Esophagus muscularis mucosa (tissue), 4 donors: ENCODE measurements around the gene IL9. TPM values are rescaled to one million over a fixed set of nuclear protein-coding genes. Genes with fewer than 3 reads are reported as not detected.

Experiments
- DNase-seq: peaks from one replicate; pipeline ENCODE4 v3.0.0-alpha.2; 2017; ENCODE audit errors: extremely low spot score
- H3K27ac ChIP-seq, 4 donors: fragments of 200-600 bp; sonication (generic); replicated peaks in 1 of 4; 1 replicate in 3 of 4; 2 replicates in 1 of 4; pipeline ENCODE4 v1.5.1; 2016 to 2019; ENCODE audit warnings: mild to moderate bottlenecking in 1 of 4
- H3K27me3 ChIP-seq, 4 donors: fragments of 200-600 bp; sonication (generic); one replicate each; pipeline versions ENCODE4 v1.5.1 to v1.6.0; 2016 to 2019
- H3K36me3 ChIP-seq, 4 donors: fragments of 200-600 bp; sonication (generic); one replicate each; pipeline ENCODE4 v1.5.1; 2016 to 2019
- H3K4me1 ChIP-seq, 4 donors: fragments of 200-600 bp; sonication (generic); one replicate each; pipeline ENCODE4 v1.5.1; 2016 to 2019
- H3K4me3 ChIP-seq, 4 donors: fragments of 200-600 bp; sonication (generic); 1 replicate in 2 of 4; 2 replicates in 2 of 4; pipeline ENCODE4 v1.5.1; 2016 to 2019; ENCODE audit warnings: mild to moderate bottlenecking in 4 of 4, moderate library complexity in 1 of 4
- H3K9me3 ChIP-seq, 4 donors: fragments of 200-600 bp; sonication (generic); 1 replicate in 3 of 4; 2 replicates in 1 of 4; pipeline ENCODE4 v1.5.1; 2016 to 2019
- EP300 ChIP-seq: sonication (generic); formaldehyde crosslinking; IDR thresholded peaks from one replicate; pipeline ENCODE4 v1.6.1; 2017; ENCODE audit warnings: antibody characterized with exemption
- POLR2A ChIP-seq: fragments of 450-650 bp; IDR thresholded peaks from one replicate; pipeline ENCODE4 v1.6.1; 2017; ENCODE audit warnings: antibody characterized with exemption, moderate library complexity, mild to moderate bottlenecking, low read depth
- POLR2AphosphoS5 ChIP-seq, 2 donors: sonication (generic); formaldehyde crosslinking; IDR thresholded peaks; one replicate each; pipeline ENCODE4 v1.6.1; 2017; ENCODE audit warnings: antibody characterized with exemption in 2 of 2
- WGBS: methylation state at CpG from one replicate; pipeline ENCODE4 v1.1.5; 2018; 5-methylcytosine and 5-hydroxymethylcytosine counted together
- intact Hi-C: fragments of 100-400 bp; cut with DNase I; formaldehyde crosslinking; loops from one replicate; pipeline ENCODE4 v1.15.1; 2023
- total RNA-seq, 4 donors: library from RNA; depleted of rRNA; stranded (reverse); fragments of >200 nt; gene quantifications; one replicate each; pipeline versions ENCODE4 v1.1.0 to v1.2.1, GENCODE V29; 2016
- TF ChIP-seq, protein P1 (sequence below), 3 experiments: fragments of 200-600 bp in 2 of 3; fragments of 450-650 bp in 1 of 3; sonication (generic) in 2 of 3; IDR thresholded peaks; one replicate each; pipeline ENCODE4 v1.5.1; 2017 to 2019; ENCODE audit warnings: antibody characterized with exemption in 3 of 3, mild to moderate bottlenecking in 2 of 3, moderate library complexity in 1 of 3

The IL9 gene
- total RNA-seq, 4 donors from 2014 or later = not detected

DNA sequence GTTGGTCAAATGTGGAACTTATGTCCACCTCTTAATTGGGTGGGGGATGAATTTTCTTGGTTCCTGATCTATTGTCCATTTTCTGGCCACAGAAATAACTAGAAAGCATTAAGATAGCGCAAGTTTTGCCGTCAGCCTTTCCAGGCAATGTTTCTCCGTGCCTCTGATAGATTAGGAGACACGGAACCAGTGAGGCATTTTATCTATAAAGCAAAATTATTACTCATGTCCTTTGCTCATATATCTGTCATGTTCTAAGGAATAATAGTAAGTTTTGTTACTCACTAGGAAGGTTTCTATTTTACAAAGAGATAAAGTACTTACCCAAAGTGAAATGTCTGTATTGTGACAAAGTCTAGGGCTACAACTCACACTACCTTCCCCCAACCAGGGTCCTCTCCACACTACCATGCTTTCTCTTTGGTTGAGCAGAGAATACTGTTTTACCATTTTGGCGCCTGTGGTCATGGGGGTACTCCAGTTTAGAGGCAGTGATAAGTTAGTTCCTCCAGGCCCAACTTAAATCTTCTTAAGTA, 19.9 kb upstream of the IL9 start:
- intact Hi-C loops = no loop called here
- no peak overlapping the region for H3K27ac ChIP-seq
- H3K4me3 ChIP-seq = no peak overlapping the region
- DNase-seq = no peak
- TF ChIP-seq, protein P1, sequence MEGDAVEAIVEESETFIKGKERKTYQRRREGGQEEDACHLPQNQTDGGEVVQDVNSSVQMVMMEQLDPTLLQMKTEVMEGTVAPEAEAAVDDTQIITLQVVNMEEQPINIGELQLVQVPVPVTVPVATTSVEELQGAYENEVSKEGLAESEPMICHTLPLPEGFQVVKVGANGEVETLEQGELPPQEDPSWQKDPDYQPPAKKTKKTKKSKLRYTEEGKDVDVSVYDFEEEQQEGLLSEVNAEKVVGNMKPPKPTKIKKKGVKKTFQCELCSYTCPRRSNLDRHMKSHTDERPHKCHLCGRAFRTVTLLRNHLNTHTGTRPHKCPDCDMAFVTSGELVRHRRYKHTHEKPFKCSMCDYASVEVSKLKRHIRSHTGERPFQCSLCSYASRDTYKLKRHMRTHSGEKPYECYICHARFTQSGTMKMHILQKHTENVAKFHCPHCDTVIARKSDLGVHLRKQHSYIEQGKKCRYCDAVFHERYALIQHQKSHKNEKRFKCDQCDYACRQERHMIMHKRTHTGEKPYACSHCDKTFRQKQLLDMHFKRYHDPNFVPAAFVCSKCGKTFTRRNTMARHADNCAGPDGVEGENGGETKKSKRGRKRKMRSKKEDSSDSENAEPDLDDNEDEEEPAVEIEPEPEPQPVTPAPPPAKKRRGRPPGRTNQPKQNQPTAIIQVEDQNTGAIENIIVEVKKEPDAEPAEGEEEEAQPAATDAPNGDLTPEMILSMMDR (IDR thresholded peaks at IDR 0.05) = no peak
- TF ChIP-seq EP300 = no peak
- TF ChIP-seq POLR2AphosphoS5 (IDR thresholded peaks at IDR 0.05) = no peak
- no peak for TF ChIP-seq POLR2A
- H3K27me3 ChIP-seq = peaks cover 0 to 26% (median 0%) of the 10 kb centered on the region in 4 donors
- no peaks in the 10 kb centered on the region for H3K36me3 ChIP-seq
- H3K9me3 ChIP-seq = no peaks in the 10 kb centered on the region
- H3K4me1 ChIP-seq = no peaks in the 10 kb centered on the region
- WGBS = 97% methylated on average over 5 of the region's 5 CpGs

DNA sequence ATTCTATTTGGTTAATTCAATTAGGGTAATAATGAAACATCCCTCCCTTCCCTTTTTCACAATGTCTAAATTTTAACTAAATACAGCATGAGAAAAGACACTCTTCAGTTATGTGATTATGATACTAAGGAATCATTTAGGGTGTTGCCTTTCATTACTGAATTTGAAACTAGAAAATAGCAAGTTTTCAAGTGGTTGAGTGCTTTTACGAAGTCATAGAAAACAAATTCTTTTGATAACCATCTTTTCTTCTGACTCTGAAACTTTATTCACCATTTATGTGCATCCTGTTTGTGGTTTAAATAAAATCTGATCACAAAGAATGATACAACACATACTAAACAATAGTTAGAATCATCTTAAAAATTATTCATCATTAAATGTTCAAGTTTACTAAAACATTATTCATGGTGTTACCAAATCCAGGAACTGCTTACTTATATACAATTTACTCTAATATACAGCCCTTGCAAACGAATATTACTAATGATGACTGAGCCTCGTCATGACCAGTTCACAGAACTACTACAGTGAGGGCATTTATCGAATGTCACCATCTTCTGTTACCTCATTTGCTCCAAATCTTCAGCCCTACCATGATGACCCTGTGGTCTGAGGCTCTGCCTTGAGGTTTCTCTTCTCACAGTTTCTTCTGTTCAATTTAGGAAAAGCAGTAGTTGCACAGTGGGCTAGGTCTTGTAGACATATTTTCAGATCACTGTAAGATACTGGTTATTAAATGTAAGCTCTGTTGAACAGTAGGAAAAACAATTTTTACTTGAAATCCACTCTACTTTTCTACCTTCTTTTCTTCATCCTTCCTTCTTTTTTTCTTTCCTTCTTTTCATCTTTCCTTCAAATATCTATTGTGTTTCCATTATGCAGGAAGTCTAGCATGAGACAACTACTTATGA, 18.3 kb upstream of the IL9 start:
- no peak overlapping the region for H3K27ac ChIP-seq
- H3K9me3 ChIP-seq = no peaks in the 10 kb centered on the region
- no peak for DNase-seq
- 68% methylated on average over 4 of the region's 4 CpGs for WGBS
- intact Hi-C loops = no loop called here
- H3K4me1 ChIP-seq = no peaks in the 10 kb centered on the region
- H3K4me3 ChIP-seq = no peak overlapping the region
- no peaks in the 10 kb centered on the region for H3K36me3 ChIP-seq
- H3K27me3 ChIP-seq = peaks cover 0 to 23% (median 0%) of the 10 kb centered on the region in 4 donors
- TF ChIP-seq EP300 (no peak), POLR2AphosphoS5 (IDR thresholded peaks at IDR 0.05) (no peak)
- TF ChIP-seq, protein P1 (IDR thresholded peaks at IDR 0.05) = no peak

DNA sequence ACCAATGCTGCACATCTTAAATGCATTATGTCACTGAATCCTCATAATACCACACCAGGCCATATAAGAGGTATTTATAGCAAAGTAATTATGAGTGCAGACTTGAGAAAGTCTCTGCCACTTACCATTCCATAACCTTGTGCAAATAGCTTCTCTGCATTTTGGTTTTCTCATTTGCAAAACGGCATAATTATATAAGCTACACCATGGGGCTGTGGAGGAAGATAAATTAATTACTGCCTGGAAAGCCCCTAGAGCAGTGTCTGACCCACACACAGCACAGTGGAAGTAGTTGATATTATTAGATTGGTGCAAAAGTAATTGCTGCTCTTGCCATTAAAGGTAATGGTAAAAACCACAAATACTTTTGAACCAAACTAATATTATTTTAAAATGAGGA, 9.5 kb upstream of the IL9 start:
- WGBS = 59% methylated on average over 1 of the region's 1 CpG
- DNase-seq = no peak
- H3K9me3 ChIP-seq = no peaks in the 10 kb centered on the region
- H3K36me3 ChIP-seq = no peaks in the 10 kb centered on the region
- no peak overlapping the region for H3K27ac ChIP-seq
- TF ChIP-seq POLR2AphosphoS5 (IDR thresholded peaks at IDR 0.05) (no peak), EP300 (no peak), POLR2A (no peak)
- TF ChIP-seq, protein P1 (IDR thresholded peaks at IDR 0.05) = no peak
- H3K4me1 ChIP-seq = no peaks in the 10 kb centered on the region
- H3K4me3 ChIP-seq = no peak overlapping the region
- intact Hi-C loops = no loop called here
- peaks cover 0 to 15% (median 0%) of the 10 kb centered on the region in 4 donors for H3K27me3 ChIP-seq

DNA sequence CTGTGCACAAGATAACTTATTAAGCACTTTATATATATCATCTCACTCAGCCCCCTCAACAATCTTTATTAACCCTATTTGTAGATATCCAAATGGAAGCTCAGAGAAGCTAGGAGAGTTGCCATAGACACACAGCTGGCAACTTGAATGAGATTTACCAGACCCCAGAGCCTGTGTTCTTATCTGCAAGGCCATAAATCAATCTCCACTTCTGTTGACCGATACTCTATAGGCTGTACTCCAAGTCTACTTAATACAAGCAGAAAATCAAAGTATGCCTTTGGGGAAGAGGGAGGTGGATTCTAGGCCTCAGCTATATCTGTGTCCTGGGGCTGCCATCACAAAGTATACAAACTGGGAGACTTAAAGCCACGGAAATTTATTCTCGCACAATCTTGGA, 6.0 kb upstream of the IL9 start:
- TF ChIP-seq POLR2AphosphoS5 (IDR thresholded peaks at IDR 0.05) = no peak
- TF ChIP-seq POLR2A = no peak
- TF ChIP-seq EP300 = no peak
- TF ChIP-seq, protein P1 (IDR thresholded peaks at IDR 0.05) = no peak

More for the DNA sequence above, 6.0 kb upstream of the IL9 start:
- no peaks in the 10 kb centered on the region for H3K9me3 ChIP-seq
- H3K36me3 ChIP-seq = no peaks in the 10 kb centered on the region
- 49% methylated on average over 3 of the region's 3 CpGs for WGBS
- peaks cover 0 to 9% (median 0%) of the 10 kb centered on the region in 4 donors for H3K27me3 ChIP-seq
- intact Hi-C loops = no loop called here
- DNase-seq = peak; percentile 77
- no peak overlapping the region for H3K27ac ChIP-seq
- no peak overlapping the region for H3K4me3 ChIP-seq
- no peaks in the 10 kb centered on the region for H3K4me1 ChIP-seq
